HepG2 (cell line): Measurements from ENCODE around the gene FCER1G. TPM values are rescaled to one million over a fixed set of nuclear protein-coding genes. Genes with fewer than 3 reads are reported as not detected.
A peak's percentile ranks its signal among the peaks of the same experiment; 100 is the strongest.

Experiments
- HDAC6 ChIP-seq: fragments of 200-600 bp; sonication (generic); IDR thresholded peaks from 2 replicates; pipeline ENCODE4 v1.7.0; 2017; ENCODE audit warnings: mild to moderate bottlenecking, antibody characterized with exemption, low read length, low read depth
- ISL2 ChIP-seq: sonication (generic); formaldehyde crosslinking; IDR thresholded peaks from 2 replicates; pipeline ENCODE4 v1.5.0; 2020; ENCODE audit warnings: missing genetic modification reagents
- KIAA2018 ChIP-seq: sonication (generic); formaldehyde crosslinking; IDR thresholded peaks from 2 replicates; pipeline ENCODE4 v1.5.0; 2020; ENCODE audit warnings: mild to moderate bottlenecking, missing genetic modification reagents, borderline replicate concordance
- KMT2B ChIP-seq: IDR thresholded peaks from 2 replicates; pipeline ENCODE4 v1.6.1; 2016; ENCODE audit warnings: missing genetic modification reagents, missing compliant biosample characterization
- MAFK ChIP-seq, 2 experiments: IDR thresholded peaks in 1 of 2; conservative IDR thresholded peaks in 1 of 2; 2 replicates each; pipeline ENCODE4 v1.6.1; 2011; ENCODE audit warnings: improper control_type of control experiment in 2 of 2, low read length in 2 of 2
- SALL1 ChIP-seq: sonication (generic); formaldehyde crosslinking; IDR thresholded peaks from 2 replicates; pipeline ENCODE4 v1.8.0; 2022; ENCODE audit warnings: mild to moderate bottlenecking, missing genetic modification reagents
- SMYD3 ChIP-seq: sonication (generic); formaldehyde crosslinking; IDR thresholded peaks from 2 replicates; pipeline ENCODE4 v1.8.1; 2023; ENCODE audit warnings: mild to moderate bottlenecking, missing genetic modification reagents
- TGIF2 ChIP-seq: IDR thresholded peaks from 2 replicates; pipeline ENCODE4 v1.6.1; 2016; ENCODE audit warnings: control low read depth, missing compliant biosample characterization
- ZBTB34 ChIP-seq: sonication (generic); formaldehyde crosslinking; IDR thresholded peaks from 2 replicates; pipeline ENCODE4 v1.8.0; 2022; ENCODE audit warnings: mild to moderate bottlenecking, missing genetic modification reagents
- ZBTB38 ChIP-seq: sonication (generic); formaldehyde crosslinking; IDR thresholded peaks from 2 replicates; pipeline ENCODE4 v1.5.1; 2020; ENCODE audit warnings: mild to moderate bottlenecking, missing genetic modification reagents
- ZFAT ChIP-seq: sonication (generic); formaldehyde crosslinking; conservative IDR thresholded peaks from 2 replicates; pipeline ENCODE4 v1.8.1; 2023; ENCODE audit warnings: missing genetic modification reagents, inconsistent platforms
- ZFX ChIP-seq: sonication (generic); formaldehyde crosslinking; IDR thresholded peaks from 2 replicates; pipeline ENCODE4 v1.4.0; 2020; ENCODE audit warnings: mild to moderate bottlenecking, low read depth, missing genetic modification reagents, moderate library complexity
- ZFY ChIP-seq: sonication (generic); formaldehyde crosslinking; IDR thresholded peaks from 2 replicates; pipeline ENCODE4 v1.4.0; 2020; ENCODE audit warnings: missing genetic modification reagents
- ZNF274 ChIP-seq: sonication (generic); formaldehyde crosslinking; IDR thresholded peaks from 2 replicates; pipeline ENCODE4 v1.5.1; 2020; ENCODE audit warnings: mild to moderate bottlenecking, missing genetic modification reagents
- ZNF280D ChIP-seq: sonication (generic); formaldehyde crosslinking; IDR thresholded peaks from 2 replicates; pipeline ENCODE4 v1.5.1; 2020; ENCODE audit warnings: mild to moderate bottlenecking, missing genetic modification reagents
- ZNF296 ChIP-seq: sonication (generic); formaldehyde crosslinking; conservative IDR thresholded peaks from 2 replicates; pipeline ENCODE4 v1.5.0; 2020; ENCODE audit warnings: mild to moderate bottlenecking, missing genetic modification reagents
- ZNF564 ChIP-seq: sonication (generic); formaldehyde crosslinking; IDR thresholded peaks from 2 replicates; pipeline ENCODE4 v1.8.1; 2023; ENCODE audit warnings: mild to moderate bottlenecking, missing genetic modification reagents
- polyA plus RNA-seq, 8 experiments: library from polyadenylated mRNA; depleted of rRNA in 3 of 8; stranded (reverse) in 7 of 8; unstranded in 1 of 8; fragments of >200 nt; fragmentation: Illumina TruSeq in 4 of 8; extraction: Trizol in 4 of 8; gene quantifications; 2 replicates each; pipeline versions ENCODE4 v1.2.1 to v1.2.3, GENCODE V29; 2011 to 2016; ENCODE audit warnings: low read depth in 4 of 8, missing spikeins in 1 of 8, mixed read lengths in 1 of 8; ENCODE audit not compliant: insufficient read depth in 1 of 8
- total RNA-seq, 5 experiments: library from RNA; depleted of rRNA; stranded (reverse); fragments of >200 nt; fragmentation: Illumina TruSeq; extraction: Trizol; gene quantifications; 2 replicates each; pipeline ENCODE4 v1.2.3, GENCODE V29; 2016; ENCODE audit warnings: low read depth in 1 of 5

FCER1G gene
- total and polyA plus RNA-seq, 2 of the 13 experiments (the other 11 are each of a cell fraction or from before 2014, with no cell fraction given), result 1.3 to 6.4 TPM

- no peak for TF ChIP-seq KIAA2018
- no peak for TF ChIP-seq TGIF2
- peak; percentile 40; the same call in 1 of the 2 replicates for TF ChIP-seq KMT2B (CRISPR knock-in tag)
- no peak for TF ChIP-seq ZNF296
- no peak for TF ChIP-seq ZNF274 (CRISPR knock-in tag)
- TF ChIP-seq ZBTB38 (CRISPR knock-in tag), result no peak
- peak; percentile 39; the same call in 1 of the 2 replicates for TF ChIP-seq ISL2 (CRISPR knock-in tag)
- TF ChIP-seq ZNF280D (CRISPR knock-in tag), result no peak
- peak; percentile 81 for TF ChIP-seq ZFY (CRISPR knock-in tag)
- peak; percentile 95 for TF ChIP-seq ZFX (CRISPR knock-in tag)
- TF ChIP-seq ZNF564 (CRISPR knock-in tag), result peak; percentile 61; the same call in 1 of the 2 replicates
- no peak for TF ChIP-seq ZFAT (CRISPR knock-in tag)
- peak; percentile 23; the same call in 1 of the 2 replicates for TF ChIP-seq SMYD3 (CRISPR knock-in tag)
- TF ChIP-seq SALL1 (CRISPR knock-in tag), result peak; percentile 64
- no peak for TF ChIP-seq MAFK (conservative IDR thresholded peaks at IDR 0.05 in 1 of 2, IDR thresholded peaks at IDR 0.05 in 1 of 2; ENCODE audit: low read length in 2 of 2)
- no peak for TF ChIP-seq ZBTB34
- TF ChIP-seq HDAC6, result no peak
Observed at GRCh38 chr1:161165742-161166668, 49.1 kb upstream of the FCER1G start, which contains the start of gene PPOX (continued).
